Lung (tissue), 12 donors: Measurements from ENCODE around the gene ZNF467. TPM values are rescaled to one million over a fixed set of nuclear protein-coding genes. Genes with fewer than 3 reads are reported as not detected.

Experiments
- ATAC-seq: fragments of 200-7000 bp; cut with Tn5 transposase; one replicate; pipeline ENCODE4 v1.9.1; 2020; ENCODE audit warnings: moderate number of reproducible peaks; ENCODE audit not compliant: insufficient read depth, low FRiP score
- DNase-seq, 3 donors: peaks; one replicate each; pipeline ENCODE4 v3.0.0-alpha.2; 2013 to 2017
- H3K27ac ChIP-seq, 2 donors: one replicate each; pipeline ENCODE4 v1.5.1; 2013; ENCODE audit warnings: mild to moderate bottlenecking in 2 of 2, moderate library complexity in 2 of 2, control low read depth in 1 of 2, inconsistent platforms in 1 of 2, low read depth in 1 of 2, low read length in 1 of 2
- H3K27me3 ChIP-seq, 3 donors: one replicate each; pipeline ENCODE4 v1.5.1; 2013; ENCODE audit warnings: low read length in 2 of 3; ENCODE audit not compliant: control insufficient read depth in 3 of 3, insufficient read depth in 3 of 3
- H3K36me3 ChIP-seq, 4 donors: one replicate each; pipeline ENCODE4 v1.5.1; 2013; ENCODE audit warnings: low read length in 4 of 4, mild to moderate bottlenecking in 1 of 4, moderate library complexity in 1 of 4; ENCODE audit not compliant: control insufficient read depth in 4 of 4, insufficient read depth in 4 of 4
- H3K4me1 ChIP-seq, 5 donors: one replicate each; pipeline ENCODE4 v1.5.1; 2013; ENCODE audit warnings: low read length in 5 of 5, mild to moderate bottlenecking in 2 of 5, moderate library complexity in 1 of 5; ENCODE audit not compliant: control insufficient read depth in 5 of 5, insufficient read depth in 5 of 5
- H3K4me3 ChIP-seq: one replicate; pipeline ENCODE4 v1.5.1; 2013; ENCODE audit warnings: mild to moderate bottlenecking, control low read depth, moderate library complexity
- H3K9ac ChIP-seq, 2 donors: one replicate each; pipeline ENCODE4 v1.5.1; 2013; ENCODE audit warnings: low read length in 2 of 2, control low read depth in 1 of 2; ENCODE audit not compliant: insufficient read depth in 1 of 2
- H3K9me3 ChIP-seq, 4 donors: one replicate each; pipeline ENCODE4 v1.5.1; 2013; ENCODE audit warnings: low read length in 3 of 4, mild to moderate bottlenecking in 1 of 4, moderate library complexity in 1 of 4; ENCODE audit not compliant: control insufficient read depth in 4 of 4, insufficient read depth in 3 of 4
- WGBS, 2 donors: extraction: QIAGEN DNeasy Blood & Tissue Kit; methylation state at CpG; one replicate each; pipeline ENCODE4 v1.1.7; 2013; 5-methylcytosine and 5-hydroxymethylcytosine counted together
- polyA plus RNA-seq, 2 donors: library from polyadenylated mRNA; stranded (reverse); fragments of 200-250 nt; gene quantifications; one replicate each; pipeline ENCODE4 v1.2.1, GENCODE V29; 2013
- total RNA-seq, 2 donors: library from RNA; depleted of rRNA in 1 of 2; stranded (reverse); fragments of >200 nt in 1 of 2; gene quantifications; one replicate each; pipeline ENCODE4 v1.2.1, GENCODE V29; 2014 to 2021
- TF ChIP-seq, protein P1 (sequence below): IDR thresholded peaks from 2 replicates; pipeline ENCODE4 v1.5.1; 2012; ENCODE audit warnings: mild to moderate bottlenecking; ENCODE audit errors: control extremely low read depth, extremely low read depth
- donor health status: control.
- donor health status: control.
- donor health status: Bipolar disorder and iron deficiency.
- donor health status: healthy.
- donor health status: DM: yes; HTN: yes; CAD: no.

Gene ZNF467
- total and polyA plus RNA-seq, 4 donors: 9.8 to 27.2 (median 14.9) TPM

- Histone ChIP-seq H3K27me3 (peaks cover 0 to 1% (median 0%) of the 10 kb centered on the region in 3 donors), H3K36me3 (peaks cover 0 to 2% (median 0%) of the 10 kb centered on the region in 4 donors), H3K4me1 (no peaks in the 10 kb centered on the region), H3K9me3 (no peaks in the 10 kb centered on the region), H3K4me3 (no peak overlapping the region), H3K9ac (no peak overlapping the region), H3K27ac (no peak overlapping the region)
- WGBS, 2 donors: 87% methylated on average over 12 of the region's 12 CpGs
- DNase-seq (no peak), ATAC-seq (no peak)
- TF ChIP-seq, protein P1, sequence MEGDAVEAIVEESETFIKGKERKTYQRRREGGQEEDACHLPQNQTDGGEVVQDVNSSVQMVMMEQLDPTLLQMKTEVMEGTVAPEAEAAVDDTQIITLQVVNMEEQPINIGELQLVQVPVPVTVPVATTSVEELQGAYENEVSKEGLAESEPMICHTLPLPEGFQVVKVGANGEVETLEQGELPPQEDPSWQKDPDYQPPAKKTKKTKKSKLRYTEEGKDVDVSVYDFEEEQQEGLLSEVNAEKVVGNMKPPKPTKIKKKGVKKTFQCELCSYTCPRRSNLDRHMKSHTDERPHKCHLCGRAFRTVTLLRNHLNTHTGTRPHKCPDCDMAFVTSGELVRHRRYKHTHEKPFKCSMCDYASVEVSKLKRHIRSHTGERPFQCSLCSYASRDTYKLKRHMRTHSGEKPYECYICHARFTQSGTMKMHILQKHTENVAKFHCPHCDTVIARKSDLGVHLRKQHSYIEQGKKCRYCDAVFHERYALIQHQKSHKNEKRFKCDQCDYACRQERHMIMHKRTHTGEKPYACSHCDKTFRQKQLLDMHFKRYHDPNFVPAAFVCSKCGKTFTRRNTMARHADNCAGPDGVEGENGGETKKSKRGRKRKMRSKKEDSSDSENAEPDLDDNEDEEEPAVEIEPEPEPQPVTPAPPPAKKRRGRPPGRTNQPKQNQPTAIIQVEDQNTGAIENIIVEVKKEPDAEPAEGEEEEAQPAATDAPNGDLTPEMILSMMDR: no peak
Observed at GRCh38 chr7:149759093-149759860, 14.1 kb downstream of the ZNF467 start.

GRCh38 chr7:149753375-149754233 lies 19.8 kb downstream of the ZNF467 start:
- DNase-seq: peak; percentile 46 to 60 (median 49)

GRCh38 chr7:149752646-149753045 lies 20.7 kb downstream of the ZNF467 start:
- DNase-seq (no peak), ATAC-seq (no peak)
- Histone ChIP-seq H3K9ac (no peak overlapping the region), H3K27me3 (no peaks in the 10 kb centered on the region), H3K9me3 (peaks cover 0 to 2% (median 0%) of the 10 kb centered on the region in 4 donors), H3K27ac (no peak overlapping the region), H3K4me3 (no peak overlapping the region), H3K4me1 (peaks cover 0 to 2% (median 0%) of the 10 kb centered on the region in 5 donors), H3K36me3 (no peaks in the 10 kb centered on the region)
- 46 to 63% methylated on average over 5 of the region's 5 CpGs for WGBS, 2 donors
- TF ChIP-seq, protein P1: no peak

More at GRCh38 chr7:149753375-149754233, 19.8 kb downstream of the ZNF467 start:
- Histone ChIP-seq H3K27me3 (no peaks in the 10 kb centered on the region), H3K4me1 (peaks cover 0 to 2% (median 0%) of the 10 kb centered on the region in 5 donors), H3K9me3 (peaks cover 0 to 2% (median 0%) of the 10 kb centered on the region in 4 donors), H3K9ac (no peak overlapping the region), H3K36me3 (no peaks in the 10 kb centered on the region), H3K4me3 (no peak overlapping the region), H3K27ac (no peak overlapping the region)
- 60 to 62% methylated on average over 20 of the region's 20 CpGs for WGBS, 2 donors
- no peak for ATAC-seq
- TF ChIP-seq, protein P1: peak; percentile 2
